ENCODE measurements around the gene DND1.
"Not testable (repeated sequence)": the region's sequence is repeated elsewhere in the genome, so short reads cannot be mapped to it uniquely, and the experiment has no call there.

Gene DND1

GRCh38 chr5:140671472-140672125, 1.8 kb downstream of the DND1 start:
- DNase-seq, result no peak

GRCh38 chr5:140671035-140671434, 2.3 kb downstream of the DND1 start:
- DNase-seq, result not testable (repeated sequence)

- peak; percentile 87 for DNase-seq
These were observed 8.8 kb downstream of the DND1 start, which contains the start of gene WDR55 for GRCh38 chr5:140664359-140665119. WDR55 (plus strand) TSS chr5:140664904; CDS start chr5:140664913, 9 bp downstream.

GRCh38 chr5:140664030-140664358, 9.4 kb downstream of the DND1 start:
- no peak for DNase-seq

- not testable (repeated sequence) for DNase-seq
These were observed 13.0 kb downstream of the DND1 start for GRCh38 chr5:140660371-140660770.

- DNase-seq, result no peak
These were observed 14.5 kb downstream of the DND1 start for GRCh38 chr5:140658870-140659269.

GRCh38 chr5:140647042-140647419, 26.3 kb downstream of the DND1 start:
- DNase-seq, result no peak

GRCh38 chr5:140642718-140643117, 30.7 kb downstream of the DND1 start:
- DNase-seq, result no peak

GRCh38 chr5:140641716-140642115, 31.7 kb downstream of the DND1 start:
- DNase-seq, result no peak

- DNase-seq, result peak; percentile 94
These were observed 34.0 kb downstream of the DND1 start, which contains the start of gene TMCO6 for GRCh38 chr5:140639148-140639981. TMCO6 (plus strand) TSS chr5:140639451; CDS start chr5:140639528, 77 bp downstream.

- DNase-seq, result not testable (repeated sequence)
These were observed 34.6 kb downstream of the DND1 start for GRCh38 chr5:140638898-140639147.

GRCh38 chr5:140637371-140638100, 35.8 kb downstream of the DND1 start:
- DNase-seq, result no peak

GRCh38 chr5:140635291-140636257, 37.8 kb downstream of the DND1 start:
- no peak for DNase-seq

- no peak for DNase-seq
These were observed 39.3 kb downstream of the DND1 start for GRCh38 chr5:140634103-140634502.

GRCh38 chr5:140633501-140633900, 39.9 kb downstream of the DND1 start:
- no peak for DNase-seq

GRCh38 chr5:140633021-140633471, 40.3 kb downstream of the DND1 start, which contains the start of gene CD14:
CD14 (minus strand) TSS chr5:140633175; CDS start chr5:140633071, 104 bp downstream.
- no peak for DNase-seq

GRCh38 chr5:140632366-140633020, 40.9 kb downstream of the DND1 start:
- DNase-seq, result no peak

GRCh38 chr5:140631831-140632365, 41.5 kb downstream of the DND1 start:
- DNase-seq, result no peak

- DNase-seq, result no peak
These were observed 42.3 kb downstream of the DND1 start for GRCh38 chr5:140631036-140631417.

- DNase-seq, result no peak
These were observed 42.9 kb downstream of the DND1 start for GRCh38 chr5:140630292-140631035.
